HepG2 (cell line): ENCODE data around the gene R3HDM4. TPM values are rescaled to one million over a fixed set of nuclear protein-coding genes. Genes with fewer than 3 reads are reported as not detected.

Source experiments
- ATAC-seq: fragments of 200-7000 bp; cut with Tn5 transposase; 3 replicates; pipeline ENCODE4 v1.9.1; 2020; ENCODE audit warnings: mild to moderate bottlenecking, moderate library complexity
- BruUV-seq: library from RNA; stranded (reverse); fragments of 400-500 nt; replicated peaks from 2 replicates; lab custom pipeline; 2021; lab: Mats Ljungman, UMichigan
- CTCF ChIA-PET: fragments of 300-600 bp; formaldehyde crosslinking; extraction: SDS; loops from one replicate; lab custom pipeline; 2021; ENCODE audit warnings: low total read pairs, inconsistent platforms, low intra/inter-chr PET ratio; lab: Yijun Ruan, JAX
- POLR2A ChIA-PET: fragments of 350-600 bp; sonication (Branson Sonifier 250); formaldehyde crosslinking; loops from one replicate; lab custom pipeline; 2020; ENCODE audit warnings: antibody characterized with exemption, inconsistent platforms; lab: Yijun Ruan, JAX
- DNase-seq: peaks from one replicate; pipeline ENCODE4 v3.0.0-alpha.2; 2015; ENCODE audit warnings: low spot score
- FAIRE-seq: peaks from 3 replicates; lab custom pipeline; 2011; peaks lifted over from hg19 to GRCh38; lab: Jason Lieb, UNC
- H2AFZ ChIP-seq: one replicate; pipeline ENCODE4 v1.6.1; 2011; ENCODE audit warnings: low read length, inconsistent platforms
- H3K27ac ChIP-seq: fragments of 300-600 bp; 3 replicates; pipeline ENCODE4 v1.8.0; 2011; ENCODE audit warnings: mixed run types, mild to moderate bottlenecking, mixed read lengths, low read length, inconsistent platforms; ENCODE audit not compliant: insufficient read depth; ENCODE audit errors: extremely low read length
- H3K27me3 ChIP-seq, 2 experiments: fragments of 200-600 bp in 1 of 2; 2 replicates in 1 of 2; 3 replicates in 1 of 2; pipeline versions ENCODE4 v1.6.0 to v1.8.0; 2011; ENCODE audit warnings: low read length in 2 of 2, mild to moderate bottlenecking in 2 of 2, moderate library complexity in 2 of 2, inconsistent platforms in 1 of 2; ENCODE audit not compliant: insufficient read depth in 2 of 2, control insufficient read depth in 1 of 2
- H3K36me3 ChIP-seq, 2 experiments: fragments of 200-600 bp in 1 of 2; replicated peaks in 1 of 2; 2 replicates in 1 of 2; 3 replicates in 1 of 2; pipeline versions ENCODE4 v1.5.1 to v1.8.0; 2011; ENCODE audit warnings: low read length in 2 of 2, inconsistent platforms in 1 of 2; ENCODE audit not compliant: insufficient read depth in 2 of 2, control insufficient read depth in 1 of 2
- H3K4me1 ChIP-seq: 2 replicates; pipeline ENCODE4 v1.5.1; 2012; ENCODE audit warnings: low read length, inconsistent platforms; ENCODE audit not compliant: insufficient read depth
- H3K4me2 ChIP-seq: 2 replicates; pipeline ENCODE4 v1.6.0; 2011; ENCODE audit warnings: low read depth, low read length, inconsistent platforms
- H3K4me3 ChIP-seq, 3 experiments: fragments of 200-600 bp in 1 of 3; sonication (generic), shearing (Covaris generic) in 1 of 3; replicated peaks in 1 of 3; 2 replicates each; pipeline ENCODE4 v1.5.1; 2011 to 2016; ENCODE audit warnings: low read length in 3 of 3, inconsistent platforms in 2 of 3, low read depth in 2 of 3, mild to moderate bottlenecking in 2 of 3, control low read depth in 1 of 3, mixed read lengths in 1 of 3; ENCODE audit not compliant: insufficient read depth in 1 of 3
- H3K79me2 ChIP-seq: one replicate; pipeline ENCODE4 v1.6.1; 2011; ENCODE audit warnings: low read length, inconsistent platforms; ENCODE audit not compliant: insufficient read depth
- H3K9ac ChIP-seq: 2 replicates; pipeline ENCODE4 v1.6.0; 2011; ENCODE audit warnings: mild to moderate bottlenecking, low read depth, low read length, inconsistent platforms; ENCODE audit not compliant: insufficient read depth
- H3K9me3 ChIP-seq: 2 replicates; pipeline ENCODE4 v1.5.1; 2012; ENCODE audit warnings: mild to moderate bottlenecking, low read length
- H4K20me1 ChIP-seq: 2 replicates; pipeline ENCODE4 v1.6.0; 2011; ENCODE audit warnings: inconsistent platforms, mild to moderate bottlenecking, low read length, moderate library complexity; ENCODE audit not compliant: insufficient read depth
- ATAD3A ChIP-seq: sonication (generic); formaldehyde crosslinking; IDR thresholded peaks from 2 replicates; pipeline ENCODE4 v1.4.0; 2020; ENCODE audit warnings: missing genetic modification reagents
- KDM5B ChIP-seq: sonication (generic); formaldehyde crosslinking; IDR thresholded peaks from 2 replicates; pipeline ENCODE4 v1.4.0; 2020; ENCODE audit warnings: missing genetic modification reagents, mild to moderate bottlenecking, borderline replicate concordance
- MAFG ChIP-seq: sonication (generic); formaldehyde crosslinking; IDR thresholded peaks from 2 replicates; pipeline ENCODE4 v1.5.1; 2020; ENCODE audit warnings: mild to moderate bottlenecking, missing genetic modification reagents
- NONO ChIP-seq, 2 experiments: fragments of 450-650 bp in 1 of 2; sonication (generic) in 1 of 2; formaldehyde crosslinking in 1 of 2; IDR thresholded peaks in 1 of 2; conservative IDR thresholded peaks in 1 of 2; 2 replicates each; pipeline versions ENCODE4 v1.6.1 to v1.8.0; 2017 to 2022; ENCODE audit warnings: mild to moderate bottlenecking in 1 of 2, missing genetic modification reagents in 1 of 2, moderate library complexity in 1 of 2
- RNF2 ChIP-seq: fragments of 450-650 bp; conservative IDR thresholded peaks from 2 replicates; pipeline ENCODE4 v1.6.1; 2016; ENCODE audit warnings: low read depth
- SRF ChIP-seq: IDR thresholded peaks from 2 replicates; pipeline ENCODE4 v1.6.1; 2011; ENCODE audit warnings: mild to moderate bottlenecking, low read depth, low read length, moderate library complexity
- TCF12 ChIP-seq, 2 experiments: fragments of 450-650 bp in 1 of 2; sonication (generic) in 1 of 2; formaldehyde crosslinking in 1 of 2; IDR thresholded peaks; 2 replicates each; pipeline versions ENCODE4 v1.6.1 to v1.8.0; 2017 to 2022; ENCODE audit warnings: antibody characterized with exemption in 1 of 2, mild to moderate bottlenecking in 1 of 2, missing genetic modification reagents in 1 of 2, moderate library complexity in 1 of 2
- TEAD3 ChIP-seq: optimal IDR thresholded peaks from 2 replicates; pipeline ENCODE3; 2016; ENCODE audit warnings: borderline replicate concordance
- ZBTB37 ChIP-seq: sonication (generic); formaldehyde crosslinking; IDR thresholded peaks from 2 replicates; pipeline ENCODE4 v1.4.0; 2020; ENCODE audit warnings: mild to moderate bottlenecking, missing genetic modification reagents
- ZNF12 ChIP-seq: sonication (generic); formaldehyde crosslinking; IDR thresholded peaks from 2 replicates; pipeline ENCODE4 v1.5.0; 2020; ENCODE audit warnings: missing genetic modification reagents
- ZNF792 ChIP-seq: IDR thresholded peaks from 2 replicates; pipeline ENCODE4 v1.6.1; 2016
- WGBS: methylation state at CpG from one replicate; pipeline ENCODE4 v1.1.6; 2017; ENCODE audit warnings: low lambda C conversion rate; 5-methylcytosine and 5-hydroxymethylcytosine counted together
- in situ Hi-C: cut with HindIII; loops from 2 replicates; pipeline ENCODE4 v1.10.0; 2017; ENCODE audit warnings: low pct_unique_long_range_greater_than_20kb; ENCODE audit not compliant: extremely low pct_ligation_motif_present
- intact Hi-C: fragments of 100-400 bp; cut with micrococcal nuclease; formaldehyde crosslinking; loops from one replicate; pipeline ENCODE4 v1.10.0; 2022; ENCODE audit not compliant: unreplicated experiment
- polyA plus RNA-seq, 8 experiments: library from polyadenylated mRNA; depleted of rRNA in 3 of 8; stranded (reverse) in 7 of 8; unstranded in 1 of 8; fragments of >200 nt; fragmentation: Illumina TruSeq in 4 of 8; extraction: Trizol in 4 of 8; gene quantifications; 2 replicates each; pipeline versions ENCODE4 v1.2.1 to v1.2.3, GENCODE V29; 2011 to 2016; ENCODE audit warnings: low read depth in 4 of 8, missing spikeins in 1 of 8, mixed read lengths in 1 of 8; ENCODE audit not compliant: insufficient read depth in 1 of 8
- total RNA-seq, 5 experiments: library from RNA; depleted of rRNA; stranded (reverse); fragments of >200 nt; fragmentation: Illumina TruSeq; extraction: Trizol; gene quantifications; 2 replicates each; pipeline ENCODE4 v1.2.3, GENCODE V29; 2016; ENCODE audit warnings: low read depth in 1 of 5
- TF ChIP-seq, protein P1 (sequence below): sonication (generic); formaldehyde crosslinking; IDR thresholded peaks from 2 replicates; pipeline ENCODE4 v1.4.0; 2020; ENCODE audit warnings: missing genetic modification reagents
- TF ChIP-seq, protein P2 (sequence below): sonication (generic); formaldehyde crosslinking; IDR thresholded peaks from 2 replicates; pipeline ENCODE4 v1.4.0; 2020; ENCODE audit warnings: mild to moderate bottlenecking, missing genetic modification reagents

Gene R3HDM4
- total and polyA plus RNA-seq, 2 of the 13 experiments (the other 11 are each of a cell fraction or from before 2014, with no cell fraction given) = 26.2 to 26.9 TPM

GRCh38 chr19:888581-889385, 24.2 kb downstream of the R3HDM4 start:
- ATAC-seq (no peak), DNase-seq (no peak), FAIRE-seq (no peak)
- Histone ChIP-seq H3K9ac (no peak overlapping the region), H3K4me2 (no peak overlapping the region), H3K4me1 (peaks cover 9% of the 10 kb centered on the region), H3K9me3 (no peaks in the 10 kb centered on the region), H2AFZ (no peak overlapping the region), H3K27ac (no peak overlapping the region), H3K36me3 (peaks cover 16 to 33% of the 10 kb centered on the region in 2 experiments; a peak in 4 of 5 replicates), H3K27me3 (no peaks in the 10 kb centered on the region), H4K20me1 (no peaks in the 10 kb centered on the region; the same call in 1 of the 2 replicates), H3K79me2 (peaks cover 10% of the 10 kb centered on the region), H3K4me3 (no peak overlapping the region)
- ChIA-PET CTCF (no interaction called here), POLR2A (no interaction called here)
- BruUV-seq = no TSS peak
- intact Hi-C loops = no loop called here
- in situ Hi-C loops = no loop called here
- 98% methylated on average over 28 of the region's 30 CpGs for WGBS
- TF ChIP-seq SRF (no peak), ZNF12 (CRISPR knock-in tag) (no peak), KDM5B (no peak)
- TF ChIP-seq, protein P1, sequence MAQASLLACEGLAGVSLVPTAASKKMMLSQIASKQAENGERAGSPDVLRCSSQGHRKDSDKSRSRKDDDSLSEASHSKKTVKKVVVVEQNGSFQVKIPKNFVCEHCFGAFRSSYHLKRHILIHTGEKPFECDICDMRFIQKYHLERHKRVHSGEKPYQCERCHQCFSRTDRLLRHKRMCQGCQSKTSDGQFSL (CRISPR knock-in tag) = 0 out of 2 replicates have a peak, but pooled peaks have one; percentile 38

GRCh38 chr19:887599-887998, 25.4 kb downstream of the R3HDM4 start:
- DNase-seq (no peak), FAIRE-seq (no peak), ATAC-seq (no peak)
- in situ Hi-C loops = no loop called here
- H3K4me3 ChIP-seq = no peak overlapping the region
- no TSS peak for BruUV-seq
- WGBS = 98% methylated on average over 10 of the region's 10 CpGs
- POLR2A ChIA-PET = no interaction called here
- H3K27me3 ChIP-seq = no peaks in the 10 kb centered on the region
- peaks cover 10% of the 10 kb centered on the region for H3K79me2 ChIP-seq
- peaks cover 16 to 33% of the 10 kb centered on the region in 2 experiments; a peak in 4 of 5 replicates for H3K36me3 ChIP-seq
- H2AFZ ChIP-seq = no peak overlapping the region
- peaks cover 9% of the 10 kb centered on the region for H3K4me1 ChIP-seq
- CTCF ChIA-PET = no interaction called here
- H4K20me1 ChIP-seq = no peaks in the 10 kb centered on the region; the same call in 1 of the 2 replicates
- H3K4me2 ChIP-seq = no peak overlapping the region
- H3K27ac ChIP-seq = no peak overlapping the region
- no peaks in the 10 kb centered on the region for H3K9me3 ChIP-seq
- intact Hi-C loops = no loop called here
- no peak overlapping the region for H3K9ac ChIP-seq
- TF ChIP-seq TCF12 (IDR thresholded peaks at IDR 0.05) (no peak), TCF12 (CRISPR knock-in tag; IDR thresholded peaks at IDR 0.05) (no peak), TEAD3 (CRISPR knock-in tag) (no peak), ZNF792 (CRISPR knock-in tag) (no peak), ATAD3A (CRISPR knock-in tag) (no peak), ZBTB37 (no peak), RNF2 (no peak), MAFG (CRISPR knock-in tag) (no peak), NONO (IDR thresholded peaks at IDR 0.05) (no peak), NONO (CRISPR knock-in tag; conservative IDR thresholded peaks at IDR 0.05) (no peak)
- TF ChIP-seq, protein P2, sequence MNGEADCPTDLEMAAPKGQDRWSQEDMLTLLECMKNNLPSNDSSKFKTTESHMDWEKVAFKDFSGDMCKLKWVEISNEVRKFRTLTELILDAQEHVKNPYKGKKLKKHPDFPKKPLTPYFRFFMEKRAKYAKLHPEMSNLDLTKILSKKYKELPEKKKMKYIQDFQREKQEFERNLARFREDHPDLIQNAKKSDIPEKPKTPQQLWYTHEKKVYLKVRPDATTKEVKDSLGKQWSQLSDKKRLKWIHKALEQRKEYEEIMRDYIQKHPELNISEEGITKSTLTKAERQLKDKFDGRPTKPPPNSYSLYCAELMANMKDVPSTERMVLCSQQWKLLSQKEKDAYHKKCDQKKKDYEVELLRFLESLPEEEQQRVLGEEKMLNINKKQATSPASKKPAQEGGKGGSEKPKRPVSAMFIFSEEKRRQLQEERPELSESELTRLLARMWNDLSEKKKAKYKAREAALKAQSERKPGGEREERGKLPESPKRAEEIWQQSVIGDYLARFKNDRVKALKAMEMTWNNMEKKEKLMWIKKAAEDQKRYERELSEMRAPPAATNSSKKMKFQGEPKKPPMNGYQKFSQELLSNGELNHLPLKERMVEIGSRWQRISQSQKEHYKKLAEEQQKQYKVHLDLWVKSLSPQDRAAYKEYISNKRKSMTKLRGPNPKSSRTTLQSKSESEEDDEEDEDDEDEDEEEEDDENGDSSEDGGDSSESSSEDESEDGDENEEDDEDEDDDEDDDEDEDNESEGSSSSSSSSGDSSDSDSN = no peak
